Neuron (in vitro differentiated cells): ENCODE data around the gene ADARB2.
A peak's percentile ranks its signal among the peaks of the same experiment; 100 is the strongest.
"Not testable (repeated sequence)": the region's sequence is repeated elsewhere in the genome, so short reads cannot be mapped to it uniquely, and the experiment has no call there.

ENCODE experiments used
- H2AFZ ChIP-seq: one replicate; pipeline ENCODE4 v1.6.1; 2013; ENCODE audit warnings: low read depth, mild to moderate bottlenecking, inconsistent platforms, low read length, moderate library complexity
- H3K27me3 ChIP-seq: one replicate; pipeline ENCODE4 v1.6.1; 2013; ENCODE audit warnings: low read length; ENCODE audit not compliant: insufficient read depth
- H3K36me3 ChIP-seq: one replicate; pipeline ENCODE4 v1.6.1; 2013; ENCODE audit warnings: low read length; ENCODE audit not compliant: insufficient read depth
- H3K4me1 ChIP-seq: one replicate; pipeline ENCODE4 v1.6.1; 2013; ENCODE audit warnings: low read length; ENCODE audit not compliant: insufficient read depth
- H3K4me3 ChIP-seq: 2 replicates; pipeline ENCODE4 v1.5.1; 2013; ENCODE audit warnings: mild to moderate bottlenecking, low read length, moderate library complexity
- H3K9me3 ChIP-seq: one replicate; pipeline ENCODE4 v1.6.1; 2013; ENCODE audit warnings: low read length

The ADARB2 gene

GRCh38 chr10:1423676-1424253 lies 313.6 kb downstream of the ADARB2 start:
- Histone ChIP-seq H3K4me3 (no peak overlapping the region), H3K36me3 (no peaks in the 10 kb centered on the region), H3K9me3 (no peaks in the 10 kb centered on the region), H3K27me3 (peaks cover 8% of the 10 kb centered on the region), H3K4me1 (no peaks in the 10 kb centered on the region), H2AFZ (no peak overlapping the region)

GRCh38 chr10:1422275-1422674 lies 315.1 kb downstream of the ADARB2 start:
- no peaks in the 10 kb centered on the region for H3K36me3 ChIP-seq
- H2AFZ ChIP-seq: no peak overlapping the region
- no peaks in the 10 kb centered on the region for H3K4me1 ChIP-seq
- H3K4me3 ChIP-seq: no peak overlapping the region
- H3K9me3 ChIP-seq: no peaks in the 10 kb centered on the region
- peaks cover 8% of the 10 kb centered on the region for H3K27me3 ChIP-seq

GRCh38 chr10:1420661-1421362 lies 316.5 kb downstream of the ADARB2 start:
- Histone ChIP-seq H3K4me3 (peak overlapping the region; percentile 3), H3K9me3 (no peaks in the 10 kb centered on the region), H3K36me3 (no peaks in the 10 kb centered on the region), H3K4me1 (no peaks in the 10 kb centered on the region), H2AFZ (no peak overlapping the region), H3K27me3 (peaks cover 8% of the 10 kb centered on the region)

GRCh38 chr10:1419796-1420610 lies 317.3 kb downstream of the ADARB2 start:
- no peaks in the 10 kb centered on the region for H3K4me1 ChIP-seq
- H3K27me3 ChIP-seq: peaks cover 8% of the 10 kb centered on the region
- no peaks in the 10 kb centered on the region for H3K9me3 ChIP-seq
- no peak overlapping the region for H3K4me3 ChIP-seq
- H2AFZ ChIP-seq: no peak overlapping the region
- no peaks in the 10 kb centered on the region for H3K36me3 ChIP-seq

- Histone ChIP-seq H2AFZ (no peak overlapping the region), H3K9me3 (no peaks in the 10 kb centered on the region), H3K4me3 (no peak overlapping the region), H3K36me3 (no peaks in the 10 kb centered on the region), H3K27me3 (peaks cover 8% of the 10 kb centered on the region), H3K4me1 (no peaks in the 10 kb centered on the region)
Measured at GRCh38 chr10:1418031-1418550, 319.2 kb downstream of the ADARB2 start.

GRCh38 chr10:1417574-1417973 lies 319.8 kb downstream of the ADARB2 start:
- no peaks in the 10 kb centered on the region for H3K36me3 ChIP-seq
- H3K4me1 ChIP-seq: no peaks in the 10 kb centered on the region
- peaks cover 8% of the 10 kb centered on the region for H3K27me3 ChIP-seq
- H3K4me3 ChIP-seq: no peak overlapping the region
- H2AFZ ChIP-seq: no peak overlapping the region
- H3K9me3 ChIP-seq: no peaks in the 10 kb centered on the region

GRCh38 chr10:1416456-1417037 lies 320.8 kb downstream of the ADARB2 start:
- H2AFZ ChIP-seq: no peak overlapping the region
- no peaks in the 10 kb centered on the region for H3K4me1 ChIP-seq
- no peak overlapping the region for H3K4me3 ChIP-seq
- no peaks in the 10 kb centered on the region for H3K9me3 ChIP-seq
- peaks cover 8% of the 10 kb centered on the region for H3K27me3 ChIP-seq
- no peaks in the 10 kb centered on the region for H3K36me3 ChIP-seq

GRCh38 chr10:1414893-1415292 lies 322.4 kb downstream of the ADARB2 start:
- Histone ChIP-seq H3K36me3 (no peaks in the 10 kb centered on the region), H3K9me3 (no peaks in the 10 kb centered on the region), H2AFZ (no peak overlapping the region), H3K27me3 (no peaks in the 10 kb centered on the region), H3K4me1 (no peaks in the 10 kb centered on the region), H3K4me3 (no peak overlapping the region)

- not testable (repeated sequence) for H2AFZ ChIP-seq, H3K4me1 ChIP-seq, H3K36me3 ChIP-seq, H3K4me3 ChIP-seq, H3K27me3 ChIP-seq, H3K9me3 ChIP-seq
Measured at GRCh38 chr10:1414346-1414745, 323.0 kb downstream of the ADARB2 start.

- no peak overlapping the region for H2AFZ ChIP-seq
- H3K27me3 ChIP-seq: no peaks in the 10 kb centered on the region
- no peaks in the 10 kb centered on the region for H3K9me3 ChIP-seq
- H3K4me3 ChIP-seq: no peak overlapping the region
- no peaks in the 10 kb centered on the region for H3K36me3 ChIP-seq
- H3K4me1 ChIP-seq: no peaks in the 10 kb centered on the region
Measured at GRCh38 chr10:1413823-1414222, 323.5 kb downstream of the ADARB2 start.

- no peaks in the 10 kb centered on the region for H3K9me3 ChIP-seq
- H3K36me3 ChIP-seq: no peaks in the 10 kb centered on the region
- H3K27me3 ChIP-seq: no peaks in the 10 kb centered on the region
- no peak overlapping the region for H3K4me3 ChIP-seq
- no peak overlapping the region for H2AFZ ChIP-seq
- no peaks in the 10 kb centered on the region for H3K4me1 ChIP-seq
Measured at GRCh38 chr10:1413256-1413655, 324.1 kb downstream of the ADARB2 start.

- no peak overlapping the region for H2AFZ ChIP-seq
- no peaks in the 10 kb centered on the region for H3K36me3 ChIP-seq
- H3K9me3 ChIP-seq: no peaks in the 10 kb centered on the region
- H3K4me1 ChIP-seq: no peaks in the 10 kb centered on the region
- no peaks in the 10 kb centered on the region for H3K27me3 ChIP-seq
- no peak overlapping the region for H3K4me3 ChIP-seq
Measured at GRCh38 chr10:1412531-1413189, 324.7 kb downstream of the ADARB2 start.
